ENCODE results near the gene SPDYE3.
A peak's percentile ranks its signal among the peaks of the same experiment; 100 is the strongest.
"Not testable (repeated sequence)": the region's sequence is repeated elsewhere in the genome, so short reads cannot be mapped to it uniquely, and the experiment has no call there.

Gene SPDYE3

DNA sequence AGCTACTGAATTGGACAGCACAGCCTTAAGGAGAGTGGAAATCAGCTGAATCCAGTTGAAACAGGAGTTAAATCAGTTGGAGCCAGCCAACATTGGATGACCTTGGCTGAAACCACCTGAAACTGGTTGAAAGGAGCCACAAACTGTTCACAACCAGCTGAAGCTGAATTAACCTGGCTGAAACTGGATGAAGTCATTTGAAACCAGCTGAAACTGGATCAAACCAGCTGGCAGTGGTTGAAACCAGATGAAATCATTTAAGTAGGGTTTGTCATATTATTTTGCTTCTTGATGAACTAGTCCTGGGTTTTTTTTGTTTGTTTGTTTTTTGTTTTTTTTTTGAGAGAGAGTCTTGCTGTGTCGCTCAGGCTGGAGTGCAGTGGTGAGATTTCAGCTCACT is 15.3 kb upstream of the SPDYE3 start:
- DNase-seq = not testable (repeated sequence)

DNA sequence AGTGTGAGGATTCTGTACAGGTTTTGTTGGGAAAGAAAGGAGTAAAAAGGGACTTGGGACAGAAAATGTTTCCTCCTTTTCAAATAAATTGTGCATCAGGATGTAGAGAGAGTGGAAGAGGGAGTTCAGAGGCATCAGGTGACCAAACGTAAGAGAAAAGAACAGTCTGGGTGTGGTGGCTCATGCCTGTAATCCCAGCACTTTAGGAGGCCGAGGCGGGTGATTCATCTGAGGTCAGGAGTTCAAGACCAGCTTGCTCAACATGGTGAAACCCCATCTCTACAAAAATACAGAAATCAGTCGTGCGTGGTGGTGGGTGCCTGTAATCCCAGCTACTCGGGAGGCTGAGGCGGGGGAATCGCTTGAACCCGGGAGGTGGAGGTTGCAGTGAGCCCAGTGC is 12.2 kb upstream of the SPDYE3 start:
- not testable (repeated sequence) for DNase-seq

DNA sequence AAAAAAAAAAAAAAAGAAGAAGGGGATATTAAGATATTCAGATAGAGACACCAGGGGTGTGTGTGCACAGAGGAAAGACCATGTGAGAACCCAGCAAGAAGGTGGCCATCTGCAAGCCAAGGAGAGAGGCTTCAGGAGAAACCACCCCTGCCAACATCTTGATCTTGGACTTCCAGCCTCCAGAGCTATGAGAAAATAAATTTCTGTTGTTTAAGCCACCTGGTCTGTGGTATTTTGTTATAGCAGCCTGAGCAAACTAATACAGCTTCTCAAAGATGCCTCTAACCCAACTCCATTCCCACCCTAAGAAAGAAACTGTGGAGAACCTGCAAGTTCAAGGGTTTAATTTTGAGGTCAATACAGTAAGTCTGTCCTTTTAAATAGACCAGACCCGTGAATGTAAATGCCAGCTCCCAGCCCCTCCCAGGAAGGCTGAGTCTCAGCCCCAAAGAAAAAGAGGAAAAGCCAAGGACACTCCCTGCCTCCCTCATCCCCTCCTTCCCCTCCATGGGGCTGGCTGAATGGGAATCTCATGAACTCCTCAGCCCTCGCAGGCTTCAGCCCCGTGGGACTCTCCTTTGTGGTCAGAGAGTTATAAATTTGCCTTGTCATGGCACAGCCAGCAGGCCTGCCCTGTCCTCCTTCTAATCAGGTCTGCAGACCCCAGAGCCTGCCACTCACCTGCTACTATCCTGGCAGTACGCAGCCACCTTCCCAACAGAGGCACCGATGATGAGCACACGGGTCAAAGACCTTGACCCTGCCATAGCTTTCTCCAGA is 9.5 kb upstream of the SPDYE3 start:
- DNase-seq = not testable (repeated sequence)

DNA sequence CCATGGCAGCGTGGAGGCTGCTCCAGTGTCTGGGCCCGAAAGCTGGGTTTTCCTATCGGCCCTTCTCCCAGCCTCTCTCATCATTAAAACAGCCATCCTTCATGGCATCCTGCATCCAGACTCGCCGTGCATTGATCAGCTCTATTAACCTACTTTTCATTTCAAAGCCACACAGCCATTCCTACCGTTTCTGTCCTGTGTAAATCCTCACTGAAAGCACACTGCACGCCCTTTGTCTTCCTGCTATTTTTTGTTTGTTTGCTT is 8.9 kb upstream of the SPDYE3 start:
- not testable (repeated sequence) for DNase-seq

DNA sequence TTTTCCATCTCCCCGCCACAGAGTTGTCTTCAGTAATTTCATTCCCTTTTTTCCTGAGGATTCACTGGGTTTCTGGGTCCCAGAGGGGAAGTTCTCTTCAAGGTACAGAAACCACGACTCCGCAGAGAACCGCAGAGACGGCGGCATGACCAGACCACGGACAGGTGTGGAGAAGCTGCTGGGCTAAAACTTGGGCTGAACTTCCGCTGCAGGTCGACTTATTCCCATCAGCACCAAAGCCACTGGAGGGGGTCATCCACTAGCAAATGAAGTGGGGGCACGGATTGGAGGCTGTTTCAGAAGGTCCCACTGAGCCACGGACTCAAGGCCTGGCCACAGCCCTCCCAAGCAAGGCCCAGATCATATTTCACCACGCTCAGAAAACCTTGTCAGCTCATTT is 3.0 kb upstream of the SPDYE3 start:
- not testable (repeated sequence) for DNase-seq

DNA sequence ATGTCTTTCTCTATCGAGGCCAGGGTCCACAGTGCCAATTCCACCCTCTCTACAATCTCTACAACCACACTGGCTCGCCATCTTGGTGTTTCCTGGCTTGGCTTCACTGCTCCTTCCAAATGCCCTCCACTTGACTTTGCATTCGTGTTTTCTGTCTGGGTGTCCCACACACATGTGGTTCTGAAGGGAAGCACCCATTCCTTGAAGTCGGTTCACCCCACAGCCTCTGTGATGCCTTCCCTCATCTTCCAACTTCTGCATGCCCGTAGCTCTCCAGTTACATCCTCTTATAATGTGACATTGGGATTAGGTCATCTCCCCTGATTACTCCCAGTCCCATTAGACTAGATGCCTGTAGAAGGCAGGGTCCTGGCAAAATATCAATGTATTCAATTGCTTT is 10.8 kb downstream of the SPDYE3 start:
- not testable (repeated sequence) for DNase-seq

DNA sequence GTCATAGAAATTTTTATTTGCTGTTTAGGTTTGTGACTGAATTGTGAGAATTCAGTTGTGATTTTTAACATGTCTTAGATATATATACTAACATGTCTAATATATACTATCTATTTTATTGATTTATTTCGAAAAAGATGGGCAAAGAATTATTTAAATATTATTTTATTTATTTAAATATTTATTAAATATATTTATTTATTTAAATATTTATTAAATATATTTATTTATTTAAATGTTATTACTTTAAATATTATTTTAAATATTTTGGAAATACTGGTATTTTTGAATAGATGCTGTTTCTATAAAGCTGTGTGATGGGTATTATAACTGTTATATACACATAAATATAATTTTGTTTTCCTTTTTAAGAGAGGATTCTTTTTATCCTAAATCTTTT is 14.1 kb downstream of the SPDYE3 start:
- DNase-seq = not testable (repeated sequence)

DNA sequence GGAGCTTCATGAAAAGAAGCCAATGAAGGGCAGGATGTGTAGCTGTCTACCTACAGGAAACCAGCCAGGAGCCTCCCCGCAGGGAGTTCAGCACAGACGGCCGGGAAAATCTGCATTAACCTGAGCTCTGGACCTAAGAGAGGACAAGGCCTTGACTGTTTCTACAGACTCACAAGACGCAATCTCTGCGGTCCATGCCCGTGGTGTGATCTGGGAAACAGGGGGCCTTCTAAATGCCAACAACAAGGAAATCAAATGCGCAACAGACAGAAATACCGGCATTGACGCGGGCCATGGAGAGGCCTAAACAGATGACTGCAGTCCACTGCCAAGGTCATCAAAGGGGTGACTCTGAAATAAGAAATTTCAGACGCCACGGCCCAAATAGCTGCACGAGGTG is 16.7 kb downstream of the SPDYE3 start:
- not testable (repeated sequence) for DNase-seq

DNA sequence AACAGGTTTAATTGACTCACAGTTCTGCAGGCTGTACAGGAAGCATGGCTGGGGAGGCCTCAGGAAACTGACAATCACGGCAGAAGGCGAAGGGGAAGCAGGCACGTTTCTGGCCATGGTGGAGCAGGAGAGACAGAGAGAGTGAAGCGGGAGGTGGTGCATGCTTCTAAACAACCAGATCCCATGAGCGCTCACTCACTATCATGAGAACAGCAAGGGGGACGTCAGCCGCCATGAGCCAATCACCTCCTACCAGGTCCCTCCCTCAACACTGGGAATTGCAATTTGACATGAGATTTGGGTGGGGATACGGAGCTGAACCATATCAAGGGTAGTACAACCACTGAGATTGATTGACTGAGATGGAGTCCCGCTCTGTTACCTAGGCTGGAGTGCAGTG is 18.2 kb downstream of the SPDYE3 start:
- not testable (repeated sequence) for DNase-seq

DNA sequence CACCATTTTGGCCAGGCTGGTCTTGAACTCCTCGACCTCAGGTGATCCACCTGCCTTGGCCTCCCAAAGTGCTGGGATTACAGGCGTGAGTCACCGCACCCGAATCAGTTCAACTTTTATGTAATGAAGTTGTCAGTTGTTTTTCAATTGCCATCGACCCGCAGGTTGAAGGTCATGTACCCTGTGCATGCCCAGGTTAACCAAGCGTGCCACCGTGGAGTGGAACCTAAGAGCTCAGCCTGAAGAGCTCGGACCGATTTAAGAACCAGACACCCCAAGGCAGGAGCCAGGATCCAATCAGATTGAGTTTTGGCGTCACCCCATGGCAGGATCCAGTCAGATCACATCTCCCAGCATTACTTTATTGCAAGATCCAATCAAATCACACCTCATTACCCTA is 19.4 kb downstream of the SPDYE3 start:
- DNase-seq = not testable (repeated sequence)

DNA sequence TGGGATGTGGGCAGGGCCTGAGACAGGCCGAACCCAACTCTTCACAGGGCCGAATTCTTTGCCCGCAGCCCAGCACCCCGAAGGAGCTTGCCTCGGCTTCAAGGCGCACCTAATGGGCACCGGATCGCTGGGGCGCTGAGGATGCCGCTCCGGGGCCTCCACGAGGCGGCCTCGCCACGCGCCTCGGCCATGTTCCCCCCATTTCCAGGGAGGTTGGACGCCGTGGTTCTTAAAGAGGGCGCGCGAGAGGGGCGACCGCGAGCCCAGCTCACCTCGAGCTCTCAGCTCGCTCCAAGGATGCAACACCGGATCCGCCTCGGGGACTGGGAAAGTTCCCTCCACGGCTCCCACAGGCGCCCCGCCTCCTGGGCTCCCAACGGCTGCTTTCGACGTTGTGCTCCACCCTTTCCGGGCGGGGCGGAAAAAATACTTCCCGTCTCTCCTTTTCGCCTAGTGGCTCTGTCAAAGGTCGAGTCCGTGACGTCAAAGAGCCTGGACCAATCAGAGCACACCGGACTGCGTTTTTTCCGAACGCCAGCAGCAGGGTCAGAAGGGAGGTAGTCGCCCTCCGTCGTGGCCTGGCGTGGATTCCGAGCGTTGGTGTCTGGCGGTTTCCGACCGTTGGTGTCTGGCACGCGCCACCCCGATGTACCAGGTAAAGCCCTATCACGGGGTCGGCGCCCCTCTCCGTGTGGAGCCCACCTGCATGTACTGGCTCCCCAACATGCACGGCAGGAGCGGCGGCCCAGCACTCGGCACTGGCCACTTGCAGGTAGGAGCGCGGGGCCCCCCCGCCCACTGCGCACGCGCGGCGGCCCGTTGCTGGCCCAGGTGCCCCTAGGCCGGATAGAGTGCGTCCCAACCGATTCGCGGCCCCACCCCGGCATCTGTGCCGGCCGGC is 28.3 kb downstream of the SPDYE3 start:
- DNase-seq = peak; percentile 75

DNA sequence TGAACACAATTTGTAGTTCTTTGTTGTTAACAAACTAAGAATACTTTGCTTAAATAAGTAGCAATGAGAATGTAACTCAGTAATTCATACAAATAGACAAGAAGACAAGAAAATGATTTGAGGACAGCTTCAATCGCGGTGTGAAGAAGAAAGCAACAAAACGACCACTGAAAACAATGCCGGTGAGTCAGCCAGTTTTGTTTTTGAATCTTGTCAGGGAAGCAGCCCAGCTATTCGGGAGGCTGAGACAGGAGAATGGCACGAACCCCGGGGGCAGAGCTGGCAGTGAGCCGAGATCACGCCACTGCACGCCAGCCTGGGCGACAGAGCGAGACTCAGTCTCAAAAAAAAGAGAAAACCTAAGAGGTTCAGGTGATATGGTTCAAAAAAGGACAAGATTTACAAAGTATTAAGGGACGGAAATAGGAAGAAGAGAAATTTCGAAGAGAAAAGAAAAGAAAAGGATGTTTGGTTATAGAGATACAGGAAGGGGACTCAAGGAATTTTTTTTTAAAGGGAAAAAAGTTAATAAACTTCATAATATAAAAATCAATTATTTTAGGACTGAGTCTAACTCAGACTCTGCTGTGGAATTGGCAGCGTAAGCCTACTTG is 30.7 kb downstream of the SPDYE3 start:
- not testable (repeated sequence) for DNase-seq

DNA sequence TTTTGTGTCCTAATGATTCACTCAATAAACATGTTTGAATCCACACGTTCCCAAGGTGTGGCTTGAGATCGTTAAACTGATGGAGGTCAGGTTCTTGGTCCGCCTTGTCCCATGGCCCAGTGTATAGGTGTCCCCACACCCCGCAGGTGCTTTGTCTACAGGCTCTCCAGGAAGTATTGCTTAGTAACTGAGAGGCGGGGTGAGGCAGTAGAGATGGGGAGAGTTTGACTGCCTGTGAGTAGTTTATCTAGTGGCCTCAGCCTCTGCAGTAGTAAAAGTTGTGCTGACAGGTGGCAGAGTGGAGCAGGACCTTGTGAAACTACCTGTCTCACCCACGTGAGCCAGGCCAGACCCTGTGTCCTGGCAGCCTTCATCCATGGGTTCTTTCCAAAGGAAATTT is 33.8 kb downstream of the SPDYE3 start:
- not testable (repeated sequence) for DNase-seq

DNA sequence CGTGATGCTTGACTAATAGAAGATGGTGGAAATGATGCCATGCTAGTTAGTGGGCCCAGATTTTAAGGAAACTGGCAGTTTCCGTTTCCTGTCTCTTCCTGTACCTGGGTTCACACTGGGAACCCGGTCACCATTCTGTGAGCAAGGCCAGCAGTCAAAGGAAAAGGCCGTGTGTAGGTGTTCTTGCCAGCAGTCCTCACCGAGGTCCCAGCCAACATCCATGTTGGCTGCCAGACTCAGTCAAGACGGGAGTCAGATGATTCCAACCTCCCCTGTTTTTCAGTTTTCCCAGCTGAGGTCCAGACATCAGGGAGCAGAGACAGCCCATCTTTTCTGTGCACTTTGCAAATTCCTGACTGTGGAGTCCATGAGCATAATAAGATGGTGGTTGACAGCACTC is 35.3 kb downstream of the SPDYE3 start:
- no peak for DNase-seq

DNA sequence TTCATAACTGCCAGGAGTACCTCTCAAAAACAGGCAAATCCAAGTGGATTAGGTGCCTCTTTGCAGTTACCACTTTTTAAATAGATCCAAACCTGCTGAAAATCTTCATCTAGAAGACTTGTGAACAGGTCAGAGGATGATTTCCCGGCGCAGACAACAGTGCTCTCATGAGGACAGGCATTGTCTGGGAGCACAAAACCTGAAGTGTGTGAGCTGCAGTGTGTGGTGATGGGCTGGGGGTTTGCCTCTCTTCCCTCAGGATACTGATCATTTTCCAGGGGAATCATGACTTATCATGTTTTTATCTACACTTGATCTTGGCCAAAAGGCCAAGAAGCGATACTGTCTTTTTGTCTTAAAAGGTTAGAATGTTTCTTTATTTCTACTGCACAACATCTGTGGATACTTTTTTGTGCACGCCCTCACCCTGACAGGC is 36.6 kb downstream of the SPDYE3 start:
- DNase-seq = not testable (repeated sequence)

DNA sequence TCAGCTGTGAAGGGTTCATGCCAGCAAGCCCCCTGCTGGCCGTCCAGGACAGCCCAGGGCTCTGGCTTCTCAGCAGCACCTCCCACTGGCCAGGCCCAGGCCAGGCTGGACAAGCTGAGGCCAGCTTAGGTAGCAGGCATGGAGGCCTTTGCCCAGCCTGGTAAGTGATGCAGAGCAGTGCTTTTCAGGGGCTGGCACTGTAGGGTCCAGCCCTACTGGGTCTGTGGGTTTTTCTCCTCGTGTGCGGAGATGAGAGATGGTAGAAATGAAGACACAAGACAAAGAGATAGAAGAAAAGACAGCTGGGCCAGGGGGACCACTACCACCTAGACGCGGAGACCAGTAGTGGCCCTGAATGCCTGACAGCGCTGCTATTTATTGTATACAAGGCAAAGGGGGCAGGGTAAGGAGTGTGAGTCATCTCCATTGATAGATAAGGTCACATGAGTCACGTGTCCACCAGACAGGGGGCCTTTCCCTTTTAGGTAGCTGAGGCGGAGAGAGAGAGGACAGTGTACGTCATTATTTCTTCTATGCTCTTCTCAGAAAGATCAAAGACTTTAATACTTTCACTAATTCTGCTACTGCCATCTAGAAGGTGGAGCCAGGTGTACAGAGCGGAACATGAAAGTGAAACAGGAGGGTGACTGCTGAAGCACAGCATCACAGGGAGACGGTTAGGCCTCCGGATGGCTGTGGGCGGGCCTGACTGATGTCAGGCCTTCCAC is 37.2 kb downstream of the SPDYE3 start:
- DNase-seq = not testable (repeated sequence)

DNA sequence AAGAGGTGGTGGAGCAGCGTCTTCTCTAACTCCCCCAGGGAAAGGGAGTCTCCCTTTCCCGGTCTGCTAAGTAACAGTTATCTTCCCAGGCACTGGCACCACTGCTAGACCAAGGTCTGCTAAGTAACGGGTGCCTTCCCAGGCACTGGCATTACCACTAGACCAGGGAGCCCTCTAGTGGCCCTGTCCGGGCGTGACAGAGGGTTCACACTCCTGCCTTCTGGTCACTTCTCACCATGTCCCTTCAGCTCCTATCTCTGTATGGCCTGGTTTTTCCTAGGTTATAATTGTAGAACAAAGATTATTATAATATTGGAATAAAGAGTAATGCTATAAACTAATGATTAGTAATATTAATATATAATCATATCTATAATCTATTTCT is 37.8 kb downstream of the SPDYE3 start:
- DNase-seq = peak; percentile 44

DNA sequence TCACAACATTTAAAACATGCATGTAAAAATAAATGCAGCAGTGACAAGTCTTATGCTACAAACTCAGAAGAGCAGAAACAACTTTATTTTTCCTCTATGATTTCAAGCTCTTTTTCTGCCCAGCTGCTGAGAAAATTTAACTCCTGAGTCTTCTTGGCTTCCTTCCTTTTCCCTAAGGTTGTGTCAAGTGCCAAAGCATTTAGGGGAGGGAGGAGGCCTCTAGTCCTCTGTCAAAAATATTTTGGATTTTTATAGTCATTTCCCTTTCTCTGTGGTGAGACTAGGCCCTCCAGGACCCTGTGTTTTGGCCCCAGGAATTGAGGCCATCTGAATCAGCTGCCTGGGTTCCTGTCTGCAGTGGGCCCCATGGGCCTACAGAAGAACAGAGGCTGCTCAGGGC is 39.4 kb downstream of the SPDYE3 start:
- no peak for DNase-seq

DNA sequence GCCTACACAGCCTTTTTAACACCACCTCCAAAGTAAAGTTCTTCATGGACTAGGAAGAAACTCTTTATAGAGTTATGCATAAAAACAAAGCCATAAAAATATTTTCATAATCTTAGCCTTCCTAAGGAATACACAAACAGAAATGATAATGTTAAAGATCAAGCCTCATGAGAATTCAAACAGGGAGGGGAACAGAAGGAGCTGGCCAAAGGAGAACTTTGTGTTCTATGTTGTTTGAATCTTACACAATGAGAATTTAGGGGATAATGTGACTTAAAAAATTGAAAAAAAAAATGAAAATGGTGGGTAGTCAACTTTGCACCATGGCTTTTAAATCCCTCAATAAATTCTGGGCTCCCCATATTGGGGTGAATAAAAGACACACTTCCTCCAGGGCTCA is 41.3 kb downstream of the SPDYE3 start:
- DNase-seq = no peak

DNA sequence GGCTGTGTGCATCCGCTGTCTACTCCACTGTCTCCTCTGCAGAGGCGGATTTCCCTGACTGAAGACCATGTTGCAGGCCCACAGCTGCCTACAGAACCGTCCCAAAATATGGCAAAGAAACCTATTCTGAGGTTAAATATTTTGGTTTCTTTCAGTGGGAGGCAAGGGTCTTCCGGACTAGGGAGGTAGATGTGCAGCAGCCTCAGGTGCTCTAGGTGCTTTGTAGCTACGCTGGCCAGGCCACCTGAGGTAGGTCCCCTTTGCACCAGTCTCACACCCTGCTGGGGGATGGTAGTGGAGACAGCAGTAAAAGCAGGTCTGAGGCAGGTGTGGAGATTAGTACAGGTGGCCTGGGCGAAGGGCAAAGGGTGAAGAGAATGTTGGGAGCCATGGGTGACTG is 42.3 kb downstream of the SPDYE3 start:
- DNase-seq = no peak

DNA sequence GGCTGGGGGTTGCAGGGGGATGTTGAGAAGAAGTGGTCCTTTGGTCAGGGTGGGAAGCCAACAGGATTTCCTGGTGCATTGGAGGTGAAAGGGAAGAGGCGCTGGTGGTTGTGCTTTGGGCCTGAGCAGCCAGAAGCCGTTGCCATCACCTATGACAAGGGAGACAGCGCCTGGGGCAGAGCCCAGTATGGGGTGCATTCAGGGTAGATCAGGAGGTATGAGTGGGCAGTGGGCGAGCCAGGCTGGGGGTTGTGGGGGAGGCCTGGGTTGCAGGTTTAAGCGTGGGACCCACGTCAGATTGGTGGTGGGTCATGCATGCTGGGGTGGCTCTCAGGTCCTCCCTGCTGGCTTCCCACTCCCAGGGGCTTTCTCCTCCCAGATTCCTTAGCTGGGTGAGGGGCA is 44.2 kb downstream of the SPDYE3 start:
- no peak for DNase-seq

DNA sequence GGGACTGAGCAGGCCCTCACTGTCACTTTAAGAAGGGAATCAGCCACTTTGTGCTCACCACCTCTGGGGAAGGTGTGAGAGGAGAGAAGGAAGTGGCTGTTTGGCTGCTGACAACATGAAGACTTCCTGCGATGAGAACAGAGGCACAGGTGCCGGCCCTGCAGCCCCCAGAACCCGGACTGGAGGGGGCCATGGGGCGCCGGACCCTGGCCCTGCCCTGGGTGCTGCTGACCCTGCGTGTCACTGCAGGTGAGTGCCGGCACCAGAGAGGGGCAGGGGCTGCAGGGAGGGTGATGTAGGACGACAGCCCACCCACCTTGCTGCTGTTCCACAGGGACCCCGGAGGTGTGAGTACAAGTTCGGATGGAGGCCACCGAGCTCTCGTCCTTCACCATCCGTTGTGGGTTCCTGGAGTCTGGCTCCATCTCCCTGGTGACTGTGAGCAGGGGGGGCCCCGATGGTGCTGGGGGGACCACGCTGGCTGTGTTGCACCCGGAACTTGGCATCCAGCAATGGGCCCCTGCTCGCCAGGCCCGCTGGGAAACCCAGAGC is 44.8 kb downstream of the SPDYE3 start:
- DNase-seq = not testable (repeated sequence)
